H1 (cell line): ENCODE data around the gene MYL11. TPM values are rescaled to one million over a fixed set of nuclear protein-coding genes. Genes with fewer than 3 reads are reported as not detected.

Experiments
- BCL11A ChIP-seq, 2 experiments: IDR thresholded peaks; one replicate each; pipeline ENCODE4 v1.6.1; 2011; ENCODE audit warnings: low read depth in 2 of 2, low read length in 2 of 2, mild to moderate bottlenecking in 2 of 2
- CEBPB ChIP-seq: IDR thresholded peaks from 2 replicates; pipeline ENCODE4 v1.6.1; 2012; ENCODE audit warnings: low read depth, low read length
- CHD1 ChIP-seq: IDR thresholded peaks from 2 replicates; pipeline ENCODE4 v1.6.1; 2012; ENCODE audit warnings: low read depth, low read length, improper control_type of control experiment
- KDM1A ChIP-seq: fragments of 200-600, 300-600 bp; sonication (generic); IDR thresholded peaks from 2 replicates; pipeline ENCODE4 v1.7.1; 2016; ENCODE audit warnings: mild to moderate bottlenecking, low read length, borderline replicate concordance
- NRF1 ChIP-seq: IDR thresholded peaks from 2 replicates; pipeline ENCODE4 v1.6.1; 2011; ENCODE audit warnings: mild to moderate bottlenecking, low read depth, low read length, improper control_type of control experiment
- POLR2AphosphoS5 ChIP-seq: IDR thresholded peaks from 2 replicates; pipeline ENCODE4 v1.6.1; 2011; ENCODE audit warnings: low read depth, low read length
- RBBP5 ChIP-seq: IDR thresholded peaks from 2 replicates; pipeline ENCODE4 v1.7.1; 2012; ENCODE audit warnings: low read depth, mild to moderate bottlenecking, inconsistent platforms, low read length, moderate library complexity, borderline replicate concordance
- RNF2 ChIP-seq: fragments of 200-900, 300-1000 bp; sonication (generic); IDR thresholded peaks from 2 replicates; pipeline ENCODE4 v1.7.1; 2016; ENCODE audit warnings: borderline replicate concordance, low read depth, mild to moderate bottlenecking, antibody characterized with exemption, low read length; ENCODE audit not compliant: poor library complexity, severe bottlenecking; ENCODE audit errors: missing control alignments
- TEAD4 ChIP-seq: IDR thresholded peaks from 2 replicates; pipeline ENCODE4 v1.6.1; 2012; ENCODE audit warnings: low read depth, low read length, inconsistent platforms, mixed read lengths
- polyA plus RNA-seq, 7 experiments: library from polyadenylated mRNA; depleted of rRNA in 3 of 7; stranded (reverse) in 5 of 7; unstranded in 2 of 7; fragments of >200 nt in 5 of 7; fragments of 200-250 nt in 2 of 7; gene quantifications; 1 replicate in 5 of 7; 2 replicates in 1 of 7; 4 replicates in 1 of 7; pipeline versions ENCODE4 v1.2.1 to v1.2.3, GENCODE V29; 2011 to 2013; ENCODE audit warnings: missing spikeins in 2 of 7, mixed read lengths in 2 of 7
- total RNA-seq: library from RNA; stranded (reverse); fragmentation: NEBNext Ultra II Directional; extraction: Animal tissue kit (Norgen Biotek cat#: 25700); gene quantifications from 2 replicates; pipeline ENCODE4 v1.2.1, GENCODE V29; 2021
- TF ChIP-seq, protein P1 (sequence below), 3 experiments: IDR thresholded peaks; 1 replicate in 2 of 3; 2 replicates in 1 of 3; pipeline versions ENCODE4 v1.5.1 to v1.6.1; 2011; ENCODE audit warnings: low read length in 3 of 3, mild to moderate bottlenecking in 3 of 3, inconsistent platforms in 2 of 3, low read depth in 1 of 3, moderate library complexity in 1 of 3; ENCODE audit not compliant: insufficient read depth in 1 of 3; ENCODE audit errors: control extremely low read depth in 1 of 3

Gene MYL11
- total and polyA plus RNA-seq, 2 of the 8 experiments (the other 6 are each of a cell fraction or from before 2014, with no cell fraction given) = 1.2 to 1.4 TPM

DNA sequence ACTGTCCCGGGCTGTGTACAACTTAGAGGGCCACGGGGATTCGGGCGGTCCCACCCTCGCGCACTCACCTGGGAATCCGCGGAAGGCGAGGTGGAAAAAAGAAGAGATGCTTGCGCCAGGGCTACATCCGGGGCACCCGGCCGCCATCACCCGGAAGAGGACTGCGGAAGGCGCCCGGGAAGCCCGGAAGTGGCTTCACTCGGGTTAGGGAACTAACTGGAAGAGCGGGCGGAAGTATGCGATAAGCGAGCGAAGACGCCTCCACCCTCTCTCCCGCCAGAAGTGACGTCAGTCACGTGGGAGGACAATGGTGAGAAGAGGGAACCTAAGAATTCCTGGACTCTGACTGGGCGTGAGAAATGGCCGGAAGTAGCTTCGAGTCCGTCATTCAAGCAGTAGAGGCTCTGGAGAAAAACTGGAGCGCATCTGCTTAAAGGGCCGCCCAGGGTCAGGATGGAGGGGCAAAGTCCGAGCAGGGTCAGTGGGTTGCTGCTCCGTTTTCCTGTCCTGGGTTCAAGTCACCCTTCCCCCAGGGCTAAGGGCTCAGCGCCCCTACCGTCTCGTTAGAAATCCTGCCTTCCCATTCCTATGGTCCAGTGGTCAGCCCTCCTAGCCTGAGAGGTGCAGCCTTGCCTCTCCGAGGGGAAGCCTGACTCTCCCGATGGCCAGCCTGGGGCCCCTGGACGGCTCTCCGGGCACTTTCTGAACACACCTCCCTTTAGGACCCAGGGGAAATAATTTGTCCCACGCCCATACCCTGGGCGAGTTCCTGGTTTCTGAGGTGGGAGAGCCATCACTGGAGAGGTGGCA lies 19.3 kb upstream of the MYL11 start, which contains the start of gene CD2BP2 (continued):
- no peak for TF ChIP-seq CHD1
- TF ChIP-seq KDM1A = no peak
- TF ChIP-seq POLR2AphosphoS5 = peak; percentile 62
- TF ChIP-seq RNF2 = no peak
- TF ChIP-seq CEBPB = no peak
- TF ChIP-seq BCL11A (IDR thresholded peaks at IDR 0.05; ENCODE audit: low read depth in 2 of 2, low read length in 2 of 2) = no peak
- TF ChIP-seq NRF1 = no peak
- TF ChIP-seq TEAD4 = peak; percentile 59; the same call in 1 of the 2 replicates
- TF ChIP-seq, protein P1, sequence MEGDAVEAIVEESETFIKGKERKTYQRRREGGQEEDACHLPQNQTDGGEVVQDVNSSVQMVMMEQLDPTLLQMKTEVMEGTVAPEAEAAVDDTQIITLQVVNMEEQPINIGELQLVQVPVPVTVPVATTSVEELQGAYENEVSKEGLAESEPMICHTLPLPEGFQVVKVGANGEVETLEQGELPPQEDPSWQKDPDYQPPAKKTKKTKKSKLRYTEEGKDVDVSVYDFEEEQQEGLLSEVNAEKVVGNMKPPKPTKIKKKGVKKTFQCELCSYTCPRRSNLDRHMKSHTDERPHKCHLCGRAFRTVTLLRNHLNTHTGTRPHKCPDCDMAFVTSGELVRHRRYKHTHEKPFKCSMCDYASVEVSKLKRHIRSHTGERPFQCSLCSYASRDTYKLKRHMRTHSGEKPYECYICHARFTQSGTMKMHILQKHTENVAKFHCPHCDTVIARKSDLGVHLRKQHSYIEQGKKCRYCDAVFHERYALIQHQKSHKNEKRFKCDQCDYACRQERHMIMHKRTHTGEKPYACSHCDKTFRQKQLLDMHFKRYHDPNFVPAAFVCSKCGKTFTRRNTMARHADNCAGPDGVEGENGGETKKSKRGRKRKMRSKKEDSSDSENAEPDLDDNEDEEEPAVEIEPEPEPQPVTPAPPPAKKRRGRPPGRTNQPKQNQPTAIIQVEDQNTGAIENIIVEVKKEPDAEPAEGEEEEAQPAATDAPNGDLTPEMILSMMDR (IDR thresholded peaks at IDR 0.05; ENCODE audit: control extremely low read depth in 1 of 3, insufficient read depth in 1 of 3, low read depth in 1 of 3, low read length in 3 of 3) = peak in 2 of 3 experiments; percentile 5 to 10; a peak in 2 of 4 replicates
- TF ChIP-seq RBBP5 = no peak; the same call in 1 of the 2 replicates
